Activated B cell treated with CpG ODN at 0.5 μM for 24 hours (primary cell): ENCODE results near the gene EPN2. TPM values are rescaled to one million over a fixed set of nuclear protein-coding genes. Genes with fewer than 3 reads are reported as not detected.
A peak's percentile ranks its signal among the peaks of the same experiment; 100 is the strongest.

ENCODE experiments used
- ATAC-seq: fragments of 200-7000 bp; cut with Tn5 transposase; one replicate; pipeline ENCODE4 v1.10.0; 2021; ENCODE audit warnings: low read depth, mild to moderate bottlenecking, moderate library complexity
- CTCF ChIA-PET: fragments of 350-600 bp; sonication (Branson Sonifier 250); formaldehyde crosslinking; loops from one replicate; lab custom pipeline; 2021; ENCODE audit warnings: antibody characterized with exemption; lab: Charles Lee
- POLR2A ChIA-PET: fragments of 350-600 bp; sonication (Branson Sonifier 250); formaldehyde crosslinking; loops from one replicate; lab custom pipeline; 2021; ENCODE audit warnings: antibody characterized with exemption; lab: Charles Lee
- DNase-seq: peaks from one replicate; pipeline ENCODE4 v3.0.0; 2022
- H3K27ac Mint-ChIP-seq: one replicate; pipeline ENCODE4 v1.8.0; 2020; ENCODE audit warnings: mixed read lengths
- H3K27me3 Mint-ChIP-seq: one replicate; pipeline ENCODE4 v1.8.0; 2021; ENCODE audit warnings: mixed read lengths
- H3K36me3 Mint-ChIP-seq: one replicate; pipeline ENCODE4 v1.8.0; 2021; ENCODE audit warnings: low read depth, mixed read lengths
- H3K4me1 Mint-ChIP-seq: one replicate; pipeline ENCODE4 v1.8.0; 2021; ENCODE audit warnings: mixed read lengths
- H3K4me3 Mint-ChIP-seq: one replicate; pipeline ENCODE4 v1.8.0; 2020; ENCODE audit warnings: mild to moderate bottlenecking, mixed read lengths
- H3K9me3 Mint-ChIP-seq: one replicate; pipeline ENCODE4 v1.8.0; 2020; ENCODE audit warnings: mixed read lengths
- intact Hi-C: fragments of 100-400 bp; cut with micrococcal nuclease; formaldehyde crosslinking; loops from one replicate; pipeline ENCODE4 v1.15.1; 2024
- total RNA-seq: library from RNA; stranded (reverse); gene quantifications from 2 replicates; pipeline ENCODE4 v1.2.3, GENCODE V29; 2022
- TF ChIP-seq, protein P1 (sequence below): fragments of 200-600 bp; IDR thresholded peaks from one replicate; pipeline ENCODE4 v1.8.0; 2022; ENCODE audit warnings: antibody characterized with exemption, mild to moderate bottlenecking

The EPN2 gene
- total RNA-seq, 1 donor from 2014 or later = 16.6 TPM

GRCh38 chr17:19369846-19370492 is 132.8 kb downstream of the EPN2 start:
- intact Hi-C loops = loop anchor here (10.0 kb wide), 1 partner anchor 1915 kb away; the partner anchor contains the start of gene MAP2K3
- Mint-ChIP-seq H3K27ac (peak overlapping the region; percentile 72), H3K4me3 (peak overlapping the region; percentile 62), H3K9me3 (no peaks in the 10 kb centered on the region), H3K36me3 (peaks cover 3% of the 10 kb centered on the region), H3K27me3 (no peaks in the 10 kb centered on the region), H3K4me1 (peaks cover 57% of the 10 kb centered on the region)
- TF ChIP-seq, protein P1, sequence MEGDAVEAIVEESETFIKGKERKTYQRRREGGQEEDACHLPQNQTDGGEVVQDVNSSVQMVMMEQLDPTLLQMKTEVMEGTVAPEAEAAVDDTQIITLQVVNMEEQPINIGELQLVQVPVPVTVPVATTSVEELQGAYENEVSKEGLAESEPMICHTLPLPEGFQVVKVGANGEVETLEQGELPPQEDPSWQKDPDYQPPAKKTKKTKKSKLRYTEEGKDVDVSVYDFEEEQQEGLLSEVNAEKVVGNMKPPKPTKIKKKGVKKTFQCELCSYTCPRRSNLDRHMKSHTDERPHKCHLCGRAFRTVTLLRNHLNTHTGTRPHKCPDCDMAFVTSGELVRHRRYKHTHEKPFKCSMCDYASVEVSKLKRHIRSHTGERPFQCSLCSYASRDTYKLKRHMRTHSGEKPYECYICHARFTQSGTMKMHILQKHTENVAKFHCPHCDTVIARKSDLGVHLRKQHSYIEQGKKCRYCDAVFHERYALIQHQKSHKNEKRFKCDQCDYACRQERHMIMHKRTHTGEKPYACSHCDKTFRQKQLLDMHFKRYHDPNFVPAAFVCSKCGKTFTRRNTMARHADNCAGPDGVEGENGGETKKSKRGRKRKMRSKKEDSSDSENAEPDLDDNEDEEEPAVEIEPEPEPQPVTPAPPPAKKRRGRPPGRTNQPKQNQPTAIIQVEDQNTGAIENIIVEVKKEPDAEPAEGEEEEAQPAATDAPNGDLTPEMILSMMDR = no peak
- DNase-seq = no peak
- peak; percentile 40 for ATAC-seq
- CTCF ChIA-PET = interaction anchor here (0.8 to 1.5 kb wide), 4 partner anchors 8 to 397 kb away, joined by 3 to 4 read pairs (median 3); partner anchors contain the start of gene B9D1
- POLR2A ChIA-PET = no interaction called here

DNA sequence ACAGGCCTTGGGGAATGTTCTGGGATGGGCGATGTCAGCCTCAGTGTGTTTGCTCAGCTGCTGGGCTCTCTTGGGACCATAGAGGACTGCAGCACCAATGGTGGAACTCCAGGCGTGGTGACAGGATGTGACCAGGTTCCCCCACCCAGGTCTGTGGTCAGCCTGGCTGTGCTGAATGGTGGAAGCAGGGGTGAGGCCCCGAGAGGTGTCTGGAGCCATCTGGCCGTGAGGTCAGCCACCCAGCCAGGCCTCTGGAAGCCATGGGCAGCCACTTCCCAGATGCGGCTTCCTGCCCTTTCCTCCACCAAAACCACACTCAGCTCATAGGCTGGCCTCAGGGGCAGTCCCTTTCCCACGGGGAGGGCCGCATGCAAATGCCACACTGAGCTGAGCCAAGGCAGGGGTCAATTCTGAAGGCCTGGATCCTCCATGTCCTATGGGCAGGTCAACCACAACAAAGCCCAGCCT is 133.4 kb downstream of the EPN2 start:
- intact Hi-C loops = loop anchor here (10.0 kb wide), 1 partner anchor 1914 kb away; the partner anchor contains the start of gene MAP2K3
- peak; percentile 72 for ATAC-seq

GRCh38 chr17:19371259-19372010 is 134.3 kb downstream of the EPN2 start:
- Mint-ChIP-seq H3K4me1 (peaks cover 60% of the 10 kb centered on the region), H3K9me3 (no peaks in the 10 kb centered on the region), H3K4me3 (peak overlapping the region; percentile 1), H3K27me3 (no peaks in the 10 kb centered on the region), H3K27ac (no peak overlapping the region), H3K36me3 (peaks cover 3% of the 10 kb centered on the region)
- intact Hi-C loops = loop anchor here (10.0 kb wide), 1 partner anchor 1913 kb away; the partner anchor contains the start of gene MAP2K3
- POLR2A ChIA-PET = no interaction called here
- DNase-seq (no peak), ATAC-seq (no peak)
- CTCF ChIA-PET = interaction anchor here (0.7 to 1.4 kb wide), 2 partner anchors 9 kb away, joined by 3 read pairs; partner anchors contain the start of gene B9D1
- TF ChIP-seq, protein P1 = no peak

More for the DNA sequence above, 133.4 kb downstream of the EPN2 start:
- ChIA-PET POLR2A (no interaction called here), CTCF (interaction anchor here (0.8 to 1.5 kb wide), 3 partner anchors 8 to 77 kb away, joined by 3 to 4 read pairs (median 3); partner anchors contain the start of gene B9D1)
- H3K4me1 Mint-ChIP-seq = peaks cover 58% of the 10 kb centered on the region
- TF ChIP-seq, protein P1 = no peak
- H3K36me3 Mint-ChIP-seq = peaks cover 3% of the 10 kb centered on the region
- peak overlapping the region; percentile 62 for H3K4me3 Mint-ChIP-seq
- DNase-seq = no peak
- H3K9me3 Mint-ChIP-seq = no peaks in the 10 kb centered on the region
- peak overlapping the region; percentile 72 for H3K27ac Mint-ChIP-seq
- H3K27me3 Mint-ChIP-seq = no peaks in the 10 kb centered on the region

DNA sequence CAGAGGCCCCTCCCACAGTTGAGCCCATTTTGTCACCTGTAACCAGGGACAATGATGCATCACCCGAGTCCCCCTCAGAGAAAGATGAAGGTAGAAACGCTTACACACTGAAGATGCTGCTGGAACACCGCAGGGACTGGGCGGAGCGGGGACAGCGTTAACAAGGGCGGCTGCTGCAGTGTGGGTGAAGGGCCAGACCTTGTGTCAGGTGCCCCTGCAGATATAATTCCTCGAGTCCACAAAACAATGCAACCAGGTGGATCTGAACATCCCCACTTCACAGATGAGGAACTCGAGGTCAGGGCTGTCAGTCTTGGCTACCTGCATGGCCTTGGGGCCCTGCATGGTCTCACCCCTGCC is 134.8 kb downstream of the EPN2 start:
- Mint-ChIP-seq H3K27ac (no peak overlapping the region), H3K4me1 (peaks cover 64% of the 10 kb centered on the region), H3K36me3 (peaks cover 3% of the 10 kb centered on the region), H3K4me3 (no peak overlapping the region), H3K9me3 (no peaks in the 10 kb centered on the region), H3K27me3 (no peaks in the 10 kb centered on the region)
- ChIA-PET POLR2A (no interaction called here), CTCF (interaction anchor here (0.7 kb wide), 1 partner anchor 9 kb away, joined by 3 read pairs; the partner anchor contains the start of gene B9D1)
- TF ChIP-seq, protein P1 = no peak
- intact Hi-C loops = loop anchor here (10.0 kb wide), 1 partner anchor 1913 kb away; the partner anchor contains the start of gene MAP2K3
- ATAC-seq (no peak), DNase-seq (no peak)
